ENCODE data around the gene MAPK8IP3.

DNA sequence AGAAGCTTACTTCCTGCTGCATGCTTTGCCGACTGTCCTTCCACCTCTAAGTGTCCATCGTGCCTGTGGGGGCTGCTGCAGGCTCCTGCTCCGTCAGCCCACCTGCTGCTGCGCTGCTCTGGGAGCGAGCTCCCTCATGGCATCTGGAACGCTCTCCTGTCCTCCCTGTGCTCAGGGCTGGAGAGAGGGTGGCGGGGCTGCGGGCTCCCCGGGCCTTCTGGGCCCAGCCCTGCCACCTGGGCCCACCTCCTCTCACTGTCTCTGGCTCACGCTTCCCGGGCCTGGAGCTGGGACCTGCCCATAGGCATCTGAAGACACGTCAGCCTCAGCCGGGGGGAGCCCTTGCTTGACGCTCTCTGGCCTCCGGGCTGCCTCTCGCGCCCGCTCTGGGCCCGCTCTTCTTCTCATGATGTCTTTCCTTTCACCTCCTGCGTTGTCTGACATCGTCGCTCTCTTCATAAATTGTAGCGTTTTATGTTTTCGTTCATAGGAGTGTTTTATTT, 38.4 kb downstream of the MAPK8IP3 start:
- no peak for TF ChIP-seq POLR2A (IDR thresholded peaks at IDR 0.05)
- TF ChIP-seq, protein P1, sequence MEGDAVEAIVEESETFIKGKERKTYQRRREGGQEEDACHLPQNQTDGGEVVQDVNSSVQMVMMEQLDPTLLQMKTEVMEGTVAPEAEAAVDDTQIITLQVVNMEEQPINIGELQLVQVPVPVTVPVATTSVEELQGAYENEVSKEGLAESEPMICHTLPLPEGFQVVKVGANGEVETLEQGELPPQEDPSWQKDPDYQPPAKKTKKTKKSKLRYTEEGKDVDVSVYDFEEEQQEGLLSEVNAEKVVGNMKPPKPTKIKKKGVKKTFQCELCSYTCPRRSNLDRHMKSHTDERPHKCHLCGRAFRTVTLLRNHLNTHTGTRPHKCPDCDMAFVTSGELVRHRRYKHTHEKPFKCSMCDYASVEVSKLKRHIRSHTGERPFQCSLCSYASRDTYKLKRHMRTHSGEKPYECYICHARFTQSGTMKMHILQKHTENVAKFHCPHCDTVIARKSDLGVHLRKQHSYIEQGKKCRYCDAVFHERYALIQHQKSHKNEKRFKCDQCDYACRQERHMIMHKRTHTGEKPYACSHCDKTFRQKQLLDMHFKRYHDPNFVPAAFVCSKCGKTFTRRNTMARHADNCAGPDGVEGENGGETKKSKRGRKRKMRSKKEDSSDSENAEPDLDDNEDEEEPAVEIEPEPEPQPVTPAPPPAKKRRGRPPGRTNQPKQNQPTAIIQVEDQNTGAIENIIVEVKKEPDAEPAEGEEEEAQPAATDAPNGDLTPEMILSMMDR (IDR thresholded peaks at IDR 0.05), result no peak

Data from adrenal gland (tissue), 5 donors.